Measurements from ENCODE around the gene PLEKHN1.

PLEKHN1 gene

DNA sequence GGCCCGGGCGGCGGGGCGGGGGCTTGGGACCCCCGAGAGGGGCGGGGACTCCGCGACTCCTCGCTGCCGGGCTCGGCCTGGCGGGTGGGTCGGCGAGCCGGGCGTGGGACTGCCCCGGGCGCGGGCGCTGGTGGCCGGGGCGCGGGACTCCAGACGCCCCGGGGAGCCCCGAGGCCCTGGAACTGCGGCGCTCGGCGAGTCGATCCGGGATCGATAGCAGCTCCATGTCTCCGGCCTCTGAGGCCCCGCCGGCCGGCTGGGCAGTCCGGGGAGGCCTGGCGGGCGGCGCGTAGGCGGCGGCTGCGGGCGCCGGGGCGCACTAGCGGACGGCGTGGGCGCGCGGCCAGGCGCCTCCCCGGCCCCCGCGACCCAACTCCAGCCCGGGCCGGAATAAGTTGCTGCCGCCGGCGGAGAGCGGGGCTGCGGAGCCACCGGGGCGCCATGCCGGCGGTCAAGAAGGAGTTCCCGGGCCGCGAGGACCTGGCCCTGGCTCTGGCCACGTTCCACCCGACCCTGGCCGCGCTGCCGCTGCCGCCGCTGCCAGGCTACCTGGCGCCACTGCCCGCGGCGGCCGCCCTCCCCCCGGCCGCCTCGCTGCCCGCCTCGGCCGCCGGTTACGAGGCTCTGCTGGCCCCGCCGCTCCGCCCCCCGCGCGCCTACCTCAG lies 42.2 kb upstream of the PLEKHN1 start:
- Histone ChIP-seq H3K36me3 (ENCODE audit: control insufficient read depth, low read depth, low read length) (no peaks in the 10 kb centered on the region), H3K9me3 (ENCODE audit: control insufficient read depth, low read depth, low read length) (no peaks in the 10 kb centered on the region), H3K27ac (ENCODE audit: low read length) (no peak overlapping the region), H3K27me3 (ENCODE audit: control insufficient read depth, insufficient read depth, low read length) (peaks cover 100% of the 10 kb centered on the region), H3K4me3 (ENCODE audit: low read length) (no peak overlapping the region), H3K4me1 (ENCODE audit: control insufficient read depth, low read depth, low read length) (peaks cover 5% of the 10 kb centered on the region), H3K9ac (ENCODE audit: low read length) (no peak overlapping the region)

DNA sequence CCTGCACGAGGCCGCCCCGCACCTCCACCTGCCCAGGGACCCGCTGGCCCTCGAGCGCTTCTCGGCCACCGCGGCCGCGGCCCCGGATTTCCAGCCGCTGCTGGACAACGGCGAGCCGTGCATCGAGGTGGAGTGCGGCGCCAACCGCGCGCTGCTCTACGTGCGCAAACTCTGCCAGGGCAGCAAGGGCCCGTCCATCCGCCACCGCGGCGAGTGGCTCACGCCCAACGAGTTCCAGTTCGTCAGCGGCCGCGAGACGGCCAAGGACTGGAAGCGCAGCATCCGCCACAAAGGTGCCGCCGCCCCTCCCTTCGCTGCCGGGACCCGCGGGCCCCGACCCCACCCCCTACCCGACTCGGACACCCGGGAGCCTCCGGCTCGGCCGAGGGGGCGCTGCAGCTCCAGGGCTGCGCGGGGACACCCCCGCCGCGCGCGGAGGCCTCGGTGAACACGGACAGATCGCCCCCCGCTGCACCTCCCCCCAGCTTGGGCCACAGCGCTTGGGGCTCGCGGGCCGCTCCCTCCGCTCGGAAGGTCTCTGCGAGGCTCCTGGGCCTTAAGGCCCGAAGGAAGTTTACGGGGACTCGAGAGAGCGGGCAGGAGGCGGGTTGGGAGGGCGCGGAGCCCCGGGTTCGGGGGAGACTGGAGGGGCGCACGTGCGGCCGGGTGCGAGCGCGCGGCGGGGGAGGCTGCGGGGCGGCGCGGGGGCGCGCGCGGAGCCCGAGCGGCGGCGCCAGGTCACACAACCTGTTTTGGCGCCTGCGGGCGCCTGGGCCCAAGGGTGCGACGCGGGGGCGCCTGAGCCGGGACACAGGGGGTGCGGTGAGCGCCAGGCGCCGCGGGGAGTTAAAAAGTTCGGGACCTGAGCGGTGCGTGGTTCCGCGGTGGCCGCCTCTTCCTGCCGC lies 41.4 kb upstream of the PLEKHN1 start:
- Histone ChIP-seq H3K4me3 (ENCODE audit: low read length) (peak overlapping the region; percentile 35), H3K27ac (ENCODE audit: low read length) (no peak overlapping the region), H3K27me3 (ENCODE audit: control insufficient read depth, insufficient read depth, low read length) (peaks cover 100% of the 10 kb centered on the region), H3K4me1 (ENCODE audit: control insufficient read depth, low read depth, low read length) (peaks cover 5% of the 10 kb centered on the region), H3K9me3 (ENCODE audit: control insufficient read depth, low read depth, low read length) (no peaks in the 10 kb centered on the region), H3K36me3 (ENCODE audit: control insufficient read depth, low read depth, low read length) (no peaks in the 10 kb centered on the region), H3K9ac (ENCODE audit: low read length) (no peak overlapping the region)

DNA sequence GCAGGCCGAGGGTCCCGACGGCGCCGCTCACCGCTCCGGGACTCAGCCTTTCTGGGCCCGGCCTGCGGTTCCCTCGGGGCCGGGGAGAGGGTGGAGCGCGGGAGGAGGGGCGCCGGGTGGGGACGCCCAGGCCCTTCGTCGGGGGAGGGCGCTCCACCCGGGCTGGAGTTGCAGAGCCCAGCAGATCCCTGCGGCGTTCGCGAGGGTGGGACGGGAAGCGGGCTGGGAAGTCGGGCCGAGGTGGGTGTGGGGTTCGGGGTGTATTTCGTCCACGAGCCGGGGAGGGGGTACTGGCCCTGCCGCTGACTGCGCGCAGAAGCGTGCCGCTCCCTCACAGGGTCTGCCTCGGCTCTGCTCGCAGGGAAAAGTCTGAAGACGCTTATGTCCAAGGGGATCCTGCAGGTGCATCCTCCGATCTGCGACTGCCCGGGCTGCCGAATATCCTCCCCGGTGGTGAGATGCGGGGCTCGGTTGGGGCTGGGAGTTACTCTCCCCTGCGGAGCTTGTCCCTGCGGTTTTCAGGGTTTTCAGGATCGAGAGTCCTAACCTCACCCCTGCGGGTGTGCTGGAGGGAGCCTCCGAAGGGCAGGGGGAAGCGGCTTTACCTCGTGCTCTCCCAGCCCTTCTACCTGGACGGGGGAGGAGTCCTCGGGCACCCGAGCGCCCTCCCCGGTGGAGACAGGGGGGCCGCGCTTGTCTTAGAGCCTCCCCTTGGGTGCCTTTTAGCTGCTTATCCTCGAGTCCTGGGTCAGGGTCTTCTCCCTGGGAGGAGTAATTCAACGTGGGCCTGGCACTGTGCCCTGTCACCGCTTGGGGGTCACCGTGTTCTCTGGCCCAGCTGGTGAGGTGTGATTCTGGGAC lies 40.5 kb upstream of the PLEKHN1 start:
- no peak overlapping the region for H3K9ac ChIP-seq (ENCODE audit: low read length)
- H3K27me3 ChIP-seq (ENCODE audit: control insufficient read depth, insufficient read depth, low read length) = peaks cover 100% of the 10 kb centered on the region
- H3K4me3 ChIP-seq (ENCODE audit: low read length) = peak overlapping the region; percentile 13
- peaks cover 1% of the 10 kb centered on the region for H3K4me1 ChIP-seq (ENCODE audit: control insufficient read depth, low read depth, low read length)
- H3K9me3 ChIP-seq (ENCODE audit: control insufficient read depth, low read depth, low read length) = no peaks in the 10 kb centered on the region
- no peak overlapping the region for H3K27ac ChIP-seq (ENCODE audit: low read length)
- no peaks in the 10 kb centered on the region for H3K36me3 ChIP-seq (ENCODE audit: control insufficient read depth, low read depth, low read length)

DNA sequence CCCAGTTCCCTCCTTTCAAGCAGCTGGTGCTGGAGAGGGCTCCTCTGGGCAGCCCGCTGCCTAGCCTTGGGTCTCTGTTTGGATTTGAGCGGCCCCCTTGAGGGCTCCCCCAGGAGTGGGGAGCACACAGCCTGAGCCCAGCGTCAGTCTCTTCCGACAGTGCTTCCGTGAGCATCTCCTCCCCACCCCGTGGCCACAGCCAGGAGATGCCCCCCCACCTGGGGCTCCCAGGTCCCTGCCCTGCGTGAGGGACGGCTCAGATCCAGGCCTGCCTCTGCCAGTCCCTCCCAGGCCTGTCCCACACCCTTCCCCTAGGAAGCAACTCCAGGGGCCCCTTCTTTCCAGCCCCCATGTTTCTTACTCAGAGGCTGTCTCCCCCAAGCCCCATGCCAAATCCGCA lies 39.0 kb upstream of the PLEKHN1 start:
- no peaks in the 10 kb centered on the region for H3K9me3 ChIP-seq (ENCODE audit: control insufficient read depth, low read depth, low read length)
- no peak overlapping the region for H3K4me3 ChIP-seq (ENCODE audit: low read length)
- no peaks in the 10 kb centered on the region for H3K36me3 ChIP-seq (ENCODE audit: control insufficient read depth, low read depth, low read length)
- no peaks in the 10 kb centered on the region for H3K4me1 ChIP-seq (ENCODE audit: control insufficient read depth, low read depth, low read length)
- H3K27ac ChIP-seq (ENCODE audit: low read length) = no peak overlapping the region
- H3K27me3 ChIP-seq (ENCODE audit: control insufficient read depth, insufficient read depth, low read length) = peaks cover 100% of the 10 kb centered on the region
- no peak overlapping the region for H3K9ac ChIP-seq (ENCODE audit: low read length)

DNA sequence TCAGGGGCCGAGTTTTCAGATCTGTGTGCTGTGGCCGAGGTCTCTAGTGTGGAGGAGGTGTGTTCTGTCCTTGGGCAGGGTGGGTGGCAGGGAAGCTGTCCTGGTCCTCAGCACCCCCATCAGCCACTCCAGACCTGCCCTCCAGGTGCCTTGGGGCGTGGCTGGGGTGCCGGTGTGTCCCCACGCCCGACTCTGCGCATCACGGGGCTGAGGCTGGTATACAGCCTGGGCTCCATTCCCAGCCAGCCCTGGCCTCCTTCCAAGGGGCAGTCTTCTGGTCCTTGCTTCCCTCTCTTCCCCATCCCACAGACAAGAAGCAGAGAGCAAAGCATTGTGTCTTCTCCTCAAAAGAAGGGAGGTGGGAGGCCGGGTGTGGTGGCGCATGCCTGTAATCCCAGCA lies 38.5 kb upstream of the PLEKHN1 start:
- Histone ChIP-seq H3K27me3 (ENCODE audit: control insufficient read depth, insufficient read depth, low read length) (peaks cover 100% of the 10 kb centered on the region), H3K36me3 (ENCODE audit: control insufficient read depth, low read depth, low read length) (no peaks in the 10 kb centered on the region), H3K9ac (ENCODE audit: low read length) (no peak overlapping the region), H3K4me1 (ENCODE audit: control insufficient read depth, low read depth, low read length) (no peaks in the 10 kb centered on the region), H3K4me3 (ENCODE audit: low read length) (no peak overlapping the region), H3K9me3 (ENCODE audit: control insufficient read depth, low read depth, low read length) (no peaks in the 10 kb centered on the region), H3K27ac (ENCODE audit: low read length) (no peak overlapping the region)

DNA sequence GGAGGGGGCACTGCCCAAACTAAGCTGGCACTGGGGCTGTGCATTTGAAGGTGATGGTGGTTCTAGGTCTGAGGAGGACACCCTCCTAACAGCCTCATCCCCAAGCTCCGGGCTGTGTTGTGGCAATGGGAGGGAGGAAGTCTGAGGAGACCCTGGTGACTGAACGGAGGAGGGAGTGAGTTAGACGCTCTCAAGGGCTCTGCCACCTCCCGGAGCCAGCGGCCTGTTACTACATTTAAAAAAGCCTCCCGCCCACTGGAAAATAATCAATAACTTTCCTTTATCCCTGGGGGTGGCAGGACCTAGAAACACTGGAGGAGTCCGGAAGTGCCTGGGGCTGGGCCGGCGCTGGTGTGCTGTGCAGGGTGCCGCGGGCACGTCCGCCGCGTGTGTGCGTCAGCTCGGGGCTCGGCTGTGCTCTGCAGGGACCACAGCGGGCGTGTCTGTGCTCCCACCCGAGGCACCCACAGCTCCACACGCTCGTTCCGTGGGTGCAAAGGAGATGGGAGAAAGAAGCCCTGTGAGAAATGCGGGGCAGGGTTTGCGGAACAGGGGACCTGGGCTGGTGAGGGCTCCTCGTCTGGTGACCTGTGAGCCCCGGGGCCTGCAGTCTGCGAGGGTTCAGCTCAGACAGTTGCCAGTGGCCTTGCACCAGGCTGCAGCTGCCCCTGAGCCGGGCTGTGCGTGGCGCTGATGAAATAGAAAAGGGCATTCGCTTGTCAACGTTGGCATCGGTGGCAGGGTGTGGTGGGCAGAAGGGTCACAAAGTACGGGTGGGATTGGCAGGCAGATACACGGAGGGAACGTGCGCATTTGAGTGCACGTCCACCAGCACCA lies 37.2 kb upstream of the PLEKHN1 start:
- H3K4me3 ChIP-seq (ENCODE audit: low read length) = no peak overlapping the region
- peaks cover 99% of the 10 kb centered on the region for H3K27me3 ChIP-seq (ENCODE audit: control insufficient read depth, insufficient read depth, low read length)
- H3K4me1 ChIP-seq (ENCODE audit: control insufficient read depth, low read depth, low read length) = no peaks in the 10 kb centered on the region

DNA sequence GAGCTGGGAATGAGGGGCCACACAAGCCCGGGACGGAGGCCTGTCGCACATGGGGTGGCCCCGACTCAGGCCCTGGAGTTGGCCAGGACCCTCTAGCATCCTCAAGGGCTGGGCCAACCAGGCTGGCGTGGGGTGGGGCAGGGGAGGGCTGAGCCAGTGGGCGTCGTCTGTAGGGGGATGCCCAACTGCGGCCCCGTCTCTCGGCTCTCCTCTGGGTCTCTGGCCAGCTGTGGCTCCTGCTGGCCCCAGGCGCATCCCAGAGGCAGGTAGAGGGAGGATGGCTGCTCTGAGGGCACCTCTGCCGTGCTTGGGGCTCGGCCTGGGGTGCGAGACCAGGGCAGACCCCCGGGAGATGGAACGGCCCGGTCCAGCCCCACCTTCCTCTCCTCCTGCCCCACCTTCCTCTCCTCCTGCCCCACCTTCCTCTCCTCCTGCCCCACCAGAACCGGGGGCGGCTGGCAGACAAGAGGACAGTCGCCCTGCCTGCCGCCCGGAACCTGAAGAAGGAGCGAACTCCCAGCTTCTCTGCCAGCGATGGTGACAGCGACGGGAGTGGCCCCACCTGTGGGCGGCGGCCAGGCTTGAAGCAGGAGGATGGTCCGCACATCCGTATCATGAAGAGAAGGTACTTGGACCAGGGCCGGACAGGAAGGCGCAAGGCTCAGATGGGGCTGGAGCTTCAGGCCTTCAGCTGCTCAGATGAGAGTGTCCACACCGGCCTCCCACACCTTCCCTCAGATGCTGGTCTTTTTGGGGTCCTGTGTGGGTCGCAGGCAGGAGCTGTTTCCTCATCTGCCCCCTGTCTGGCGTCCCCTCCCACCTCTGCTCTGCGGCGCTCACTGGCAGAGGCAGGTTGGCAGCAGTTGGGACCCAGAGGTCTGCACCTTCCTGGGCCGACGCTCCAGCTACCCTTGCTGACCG lies 36.3 kb upstream of the PLEKHN1 start:
- no peak overlapping the region for H3K4me3 ChIP-seq (ENCODE audit: low read length)
- no peaks in the 10 kb centered on the region for H3K9me3 ChIP-seq (ENCODE audit: control insufficient read depth, low read depth, low read length)
- H3K27me3 ChIP-seq (ENCODE audit: control insufficient read depth, insufficient read depth, low read length) = peaks cover 93% of the 10 kb centered on the region
- H3K9ac ChIP-seq (ENCODE audit: low read length) = no peak overlapping the region
- H3K36me3 ChIP-seq (ENCODE audit: control insufficient read depth, low read depth, low read length) = no peaks in the 10 kb centered on the region
- H3K4me1 ChIP-seq (ENCODE audit: control insufficient read depth, low read depth, low read length) = no peaks in the 10 kb centered on the region
- H3K27ac ChIP-seq (ENCODE audit: low read length) = no peak overlapping the region

More for the DNA sequence above, 37.2 kb upstream of the PLEKHN1 start:
- Histone ChIP-seq H3K9ac (ENCODE audit: low read length) (no peak overlapping the region), H3K27ac (ENCODE audit: low read length) (no peak overlapping the region), H3K9me3 (ENCODE audit: control insufficient read depth, low read depth, low read length) (no peaks in the 10 kb centered on the region), H3K36me3 (ENCODE audit: control insufficient read depth, low read depth, low read length) (no peaks in the 10 kb centered on the region)

DNA sequence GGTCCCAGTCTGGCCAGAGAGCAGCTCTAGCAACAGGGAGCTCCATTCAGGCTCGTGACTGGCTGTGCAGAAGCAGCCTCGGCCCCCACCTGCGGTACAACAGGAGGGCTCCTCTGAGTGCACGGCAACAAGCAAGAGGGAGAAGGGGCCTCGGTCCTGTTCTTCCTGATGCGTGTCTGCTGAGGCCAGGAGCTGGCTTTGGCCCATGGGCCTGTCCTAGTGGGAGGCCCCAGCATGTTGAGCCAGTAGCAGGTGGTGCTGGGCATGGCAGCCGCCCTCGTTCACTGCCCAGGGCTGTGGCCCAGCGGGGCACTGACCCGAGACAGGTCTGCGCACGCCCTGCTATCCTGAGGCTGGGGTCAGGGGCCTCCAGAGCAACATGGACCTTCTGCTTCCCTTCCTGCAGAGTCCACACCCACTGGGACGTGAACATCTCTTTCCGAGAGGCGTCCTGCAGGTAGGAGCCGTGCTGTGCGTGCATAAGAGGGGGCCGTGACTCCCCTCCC lies 35.6 kb upstream of the PLEKHN1 start:
- Histone ChIP-seq H3K4me1 (ENCODE audit: control insufficient read depth, low read depth, low read length) (no peaks in the 10 kb centered on the region), H3K27ac (ENCODE audit: low read length) (no peak overlapping the region), H3K36me3 (ENCODE audit: control insufficient read depth, low read depth, low read length) (no peaks in the 10 kb centered on the region), H3K9ac (ENCODE audit: low read length) (no peak overlapping the region), H3K9me3 (ENCODE audit: control insufficient read depth, low read depth, low read length) (no peaks in the 10 kb centered on the region), H3K4me3 (ENCODE audit: low read length) (no peak overlapping the region), H3K27me3 (ENCODE audit: control insufficient read depth, insufficient read depth, low read length) (peaks cover 93% of the 10 kb centered on the region)

DNA sequence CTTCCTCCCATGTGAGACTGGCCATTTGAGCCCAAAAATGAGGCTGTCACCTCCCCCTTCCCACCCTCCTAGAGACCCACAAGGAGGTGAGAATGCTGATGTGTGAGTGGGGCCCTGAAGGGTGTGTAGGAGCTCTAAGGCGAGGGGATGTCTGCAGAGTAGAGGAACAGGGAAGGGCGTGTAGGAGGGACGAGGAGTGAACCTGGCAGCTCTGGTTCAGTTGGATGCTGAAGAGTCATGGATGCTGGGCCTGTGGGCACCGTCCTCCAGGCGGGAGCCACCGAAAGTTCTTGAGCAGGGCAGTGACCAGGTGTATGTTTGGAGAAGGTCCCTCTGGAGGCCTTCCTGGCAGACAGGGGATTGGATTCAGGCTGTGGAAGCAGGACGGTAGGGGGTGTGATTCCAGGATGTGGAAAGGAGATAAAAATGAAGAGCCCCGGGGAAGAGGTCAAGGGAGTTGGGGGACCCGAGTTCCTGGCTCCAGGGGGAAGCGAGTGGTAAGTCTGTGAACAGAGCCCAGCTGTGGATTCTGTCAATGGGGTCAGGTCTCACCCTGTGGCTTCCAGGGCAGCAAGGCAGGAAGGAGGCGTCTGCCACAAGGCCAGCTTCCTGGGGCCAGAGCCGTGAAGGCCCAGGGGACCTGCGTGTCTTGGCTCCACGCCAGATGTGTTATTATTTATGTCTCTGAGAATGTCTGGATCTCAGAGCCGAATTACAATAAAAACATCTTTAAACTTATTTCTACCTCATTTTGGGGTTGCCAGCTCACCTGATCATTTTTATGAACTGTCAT lies 34.7 kb upstream of the PLEKHN1 start:
- Histone ChIP-seq H3K9me3 (ENCODE audit: control insufficient read depth, low read depth, low read length) (no peaks in the 10 kb centered on the region), H3K9ac (ENCODE audit: low read length) (no peak overlapping the region), H3K4me3 (ENCODE audit: low read length) (no peak overlapping the region), H3K36me3 (ENCODE audit: control insufficient read depth, low read depth, low read length) (no peaks in the 10 kb centered on the region), H3K27ac (ENCODE audit: low read length) (no peak overlapping the region), H3K4me1 (ENCODE audit: control insufficient read depth, low read depth, low read length) (no peaks in the 10 kb centered on the region), H3K27me3 (ENCODE audit: control insufficient read depth, insufficient read depth, low read length) (peaks cover 93% of the 10 kb centered on the region)
